NCI-H510A treated with DMSO at 0.1 percent for 48 hours (cell line): ENCODE data around the gene MAPRE2.

ENCODE experiments used
- DNase-seq: peaks from one replicate; lab custom pipeline; 2025; lab: John Stamatoyannopoulos, UW

The MAPRE2 gene

DNA sequence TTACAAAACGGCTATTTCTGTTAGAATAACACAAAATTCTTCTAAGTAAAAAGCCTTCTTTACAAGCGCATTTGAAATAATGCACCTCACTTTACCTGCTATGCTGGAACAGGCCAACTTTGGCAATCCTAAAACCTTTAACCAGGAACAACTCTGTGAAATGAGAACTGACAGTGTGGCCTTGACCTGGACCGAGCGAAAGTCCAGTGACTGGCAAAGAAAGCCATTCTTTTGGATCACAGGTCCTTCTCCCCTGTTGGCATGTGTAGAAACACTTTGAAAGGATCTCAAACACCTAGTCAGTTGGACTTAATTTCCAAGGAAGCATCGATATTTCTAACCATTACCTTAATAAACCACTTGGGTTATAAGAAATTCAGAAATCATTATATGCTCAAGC lies 21.2 kb downstream of the MAPRE2 start:
- DNase-seq = no peak

DNA sequence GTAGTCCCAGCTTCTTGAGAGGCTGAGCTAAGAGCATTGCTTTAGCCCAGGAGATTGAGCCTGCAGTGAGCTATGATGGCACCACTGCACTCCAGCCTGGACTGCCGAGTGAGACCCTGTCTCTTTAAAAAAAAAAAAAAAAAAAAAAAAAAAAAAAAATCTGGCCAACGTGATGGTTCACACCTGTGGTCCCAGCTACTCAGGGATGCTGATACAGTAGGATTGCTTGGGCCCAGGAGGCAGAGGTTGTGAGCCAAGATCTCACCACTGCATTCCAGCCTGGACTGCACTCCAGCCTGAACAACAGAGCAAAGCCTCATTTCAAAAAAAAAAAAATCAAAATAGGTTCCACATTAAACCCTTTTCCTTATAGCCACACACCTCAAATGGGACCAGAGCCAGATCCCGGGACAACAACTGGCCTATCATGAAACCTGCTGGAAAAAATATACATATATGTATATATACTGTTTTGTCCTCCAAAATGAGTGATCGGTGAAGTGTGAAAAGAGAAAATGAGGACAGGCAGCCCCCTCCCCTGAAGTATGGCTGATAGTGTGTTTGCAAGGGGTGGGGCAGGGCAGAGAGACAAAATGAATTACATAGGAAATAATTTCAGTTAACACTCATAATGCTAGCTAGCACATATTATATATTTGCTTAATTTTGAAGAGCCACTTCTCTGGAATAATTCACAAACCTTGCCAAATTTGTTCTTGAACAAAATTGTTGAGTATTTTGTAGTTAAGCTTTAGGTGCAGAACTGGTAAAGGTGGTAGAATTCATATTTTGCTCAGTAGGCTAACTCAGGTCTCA lies 22.9 kb downstream of the MAPRE2 start:
- DNase-seq = no peak

DNA sequence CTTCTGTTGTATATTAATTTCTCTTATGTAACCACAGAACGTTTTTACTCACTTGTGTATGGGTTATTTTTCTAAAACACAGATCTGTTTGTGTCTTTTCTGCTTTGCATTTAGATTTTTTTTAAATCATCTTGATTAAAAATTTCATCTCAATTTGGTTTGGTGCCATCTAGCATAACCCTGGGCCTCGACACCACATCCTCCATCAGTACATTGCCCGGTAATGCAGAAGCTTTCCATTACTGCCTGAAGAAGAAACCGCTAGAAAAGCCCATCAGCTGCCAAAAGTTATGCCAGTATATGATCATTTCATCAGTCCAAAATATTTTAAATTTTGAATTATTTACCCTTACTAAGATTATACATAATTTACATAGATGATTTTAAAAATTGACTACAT lies 26.2 kb downstream of the MAPRE2 start:
- DNase-seq = no peak

DNA sequence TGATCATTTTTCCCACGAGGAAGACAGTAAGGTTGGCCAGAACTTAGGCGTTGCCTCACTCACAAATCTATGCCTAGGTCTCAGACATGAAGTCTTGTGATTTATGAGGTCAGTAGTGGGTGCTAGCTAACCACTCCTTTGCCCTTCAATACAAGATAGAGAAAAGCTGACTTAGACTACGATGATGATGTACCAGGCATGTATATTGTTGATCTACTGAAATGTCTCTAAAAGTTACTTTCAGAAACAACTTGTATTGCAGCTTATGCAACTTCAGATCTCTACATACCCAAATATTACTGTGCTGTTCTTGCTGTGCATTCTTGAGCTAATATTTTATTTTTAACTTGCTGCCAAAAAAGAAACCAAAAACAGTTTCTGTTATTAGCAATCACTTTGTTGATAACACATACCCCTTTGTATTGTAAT lies 30.6 kb downstream of the MAPRE2 start:
- DNase-seq = no peak

DNA sequence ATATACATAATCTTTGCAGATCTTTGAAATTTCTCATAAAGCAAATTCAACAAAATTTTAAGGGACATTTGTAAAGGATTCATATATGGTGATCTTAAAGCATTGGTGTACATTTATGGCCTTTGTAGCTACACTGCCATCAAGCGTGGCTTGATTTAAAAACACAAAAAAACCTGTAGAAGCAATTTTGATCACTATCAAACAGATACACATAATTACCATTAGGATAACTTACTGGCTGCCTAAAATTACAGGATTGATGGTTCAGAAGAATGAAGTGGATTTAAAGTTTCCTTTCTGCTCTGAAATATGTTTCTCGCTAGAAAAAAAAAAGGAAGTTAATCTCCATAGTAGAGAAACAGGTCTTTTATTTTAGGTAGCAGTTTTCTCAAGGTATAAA lies 31.4 kb downstream of the MAPRE2 start:
- no peak for DNase-seq

DNA sequence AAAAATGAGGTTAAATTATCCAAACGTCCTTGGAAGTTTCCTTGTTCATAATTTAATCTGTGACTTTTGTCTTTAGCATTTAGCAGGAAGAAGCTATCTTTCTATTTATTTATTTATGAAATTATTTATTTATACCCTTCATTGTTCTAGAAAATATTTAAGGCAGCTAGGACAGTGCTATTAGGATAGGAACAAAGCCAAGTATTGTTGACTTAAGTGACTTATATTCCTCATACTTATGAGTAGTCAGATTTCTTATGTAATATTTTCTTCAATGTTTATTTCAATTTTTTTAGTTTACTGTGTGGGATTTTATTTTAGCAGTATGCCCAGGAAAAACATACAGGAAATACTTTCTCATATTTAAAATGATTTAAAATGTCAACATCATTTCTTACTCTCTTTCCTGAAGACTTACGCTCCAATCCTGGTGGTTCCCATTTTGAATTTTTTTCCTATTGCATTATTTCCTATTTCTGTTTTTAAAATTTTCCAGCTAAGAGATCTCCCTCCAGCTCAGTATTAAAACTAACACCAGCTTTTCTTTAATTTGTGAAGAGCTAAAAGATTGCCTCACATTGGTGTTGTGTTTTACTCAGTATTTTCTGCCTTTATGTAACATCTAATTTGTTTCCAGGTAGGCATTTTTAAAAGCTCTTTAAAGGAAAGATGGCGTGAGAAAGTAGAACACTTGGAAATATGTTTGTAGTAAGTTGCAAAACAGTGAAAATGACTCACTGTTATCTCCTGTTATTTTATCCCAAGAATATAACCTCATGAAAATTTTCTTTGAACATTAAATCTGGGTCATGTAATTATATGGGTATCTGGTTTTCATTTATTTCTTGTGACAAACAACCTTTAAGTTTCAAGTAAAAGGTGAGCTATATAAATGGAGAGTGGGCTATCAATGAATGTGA lies 32.2 kb downstream of the MAPRE2 start:
- DNase-seq = no peak

DNA sequence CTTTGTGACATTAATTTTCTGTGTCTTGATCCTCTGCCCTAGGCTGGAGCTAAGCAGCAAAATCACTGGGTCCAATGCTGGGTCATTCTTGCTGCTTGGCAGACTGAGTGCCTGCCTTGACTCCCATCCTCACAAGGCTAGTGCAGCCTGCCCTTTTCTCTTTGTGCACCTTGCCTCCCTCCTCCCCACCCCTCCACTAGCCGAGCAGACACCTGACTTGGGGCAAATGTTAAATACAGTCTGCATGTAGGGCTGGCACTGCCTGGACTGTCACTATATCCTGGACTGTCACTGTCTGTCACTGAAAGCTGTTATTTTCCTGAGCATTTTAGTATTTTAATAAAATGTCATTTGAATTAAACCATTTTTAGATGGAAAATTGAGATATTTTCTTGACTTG lies 33.4 kb downstream of the MAPRE2 start:
- DNase-seq = no peak

DNA sequence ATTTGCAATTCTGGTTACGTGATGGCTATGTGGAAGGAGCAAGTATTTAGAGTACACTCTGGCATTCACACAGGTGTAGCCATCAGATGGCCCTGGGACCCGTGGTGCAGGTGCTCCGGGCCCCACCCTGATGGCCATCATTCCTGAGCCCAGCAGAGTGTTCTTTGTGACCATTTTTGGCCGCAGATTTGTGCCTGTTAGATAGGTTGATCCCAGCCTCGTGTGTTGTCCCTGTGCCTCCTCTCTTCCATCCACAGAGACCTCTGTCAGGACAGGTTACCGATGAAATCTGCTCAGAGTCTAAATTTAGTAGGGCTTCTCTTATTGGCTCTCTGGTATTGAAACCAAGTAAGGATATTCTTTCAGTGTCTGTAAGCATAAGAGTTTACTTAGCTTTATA lies 33.9 kb downstream of the MAPRE2 start:
- no peak for DNase-seq

DNA sequence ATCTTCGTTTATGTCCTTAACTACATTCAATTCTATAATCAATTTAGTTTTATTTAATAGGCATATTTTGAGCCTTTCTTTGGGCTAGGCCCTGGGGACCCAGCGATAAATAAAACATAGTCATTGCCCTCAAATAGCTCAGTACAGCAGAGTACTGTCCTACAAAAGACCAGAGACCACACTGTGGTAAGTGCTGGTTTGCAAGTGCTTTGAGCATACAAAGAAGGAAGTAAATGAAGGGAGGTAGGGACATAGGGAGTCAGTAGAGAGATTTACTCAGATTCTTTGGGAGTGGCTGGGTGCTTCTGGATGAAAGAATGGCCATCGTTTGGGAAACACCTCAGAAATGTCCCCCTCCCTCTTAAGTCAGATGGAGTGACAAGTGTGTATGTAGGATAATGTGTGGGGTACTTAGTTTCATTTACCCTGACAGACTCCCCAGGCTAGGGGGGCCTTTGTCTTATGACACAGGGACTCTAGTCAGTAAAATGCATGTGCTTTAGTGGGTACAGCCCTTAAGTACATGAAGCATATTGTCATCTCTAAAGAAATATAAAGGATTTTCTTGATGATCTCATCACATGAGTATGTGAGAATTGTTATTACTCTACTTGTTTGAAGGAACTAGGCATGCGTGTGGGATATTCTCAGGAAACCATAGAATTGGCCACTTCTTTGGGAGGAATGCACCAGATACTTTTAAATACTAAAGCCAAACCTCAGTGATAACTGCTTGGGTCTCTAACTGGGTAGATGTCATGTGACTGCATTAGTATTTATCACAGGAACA lies 35.1 kb downstream of the MAPRE2 start:
- DNase-seq = no peak

DNA sequence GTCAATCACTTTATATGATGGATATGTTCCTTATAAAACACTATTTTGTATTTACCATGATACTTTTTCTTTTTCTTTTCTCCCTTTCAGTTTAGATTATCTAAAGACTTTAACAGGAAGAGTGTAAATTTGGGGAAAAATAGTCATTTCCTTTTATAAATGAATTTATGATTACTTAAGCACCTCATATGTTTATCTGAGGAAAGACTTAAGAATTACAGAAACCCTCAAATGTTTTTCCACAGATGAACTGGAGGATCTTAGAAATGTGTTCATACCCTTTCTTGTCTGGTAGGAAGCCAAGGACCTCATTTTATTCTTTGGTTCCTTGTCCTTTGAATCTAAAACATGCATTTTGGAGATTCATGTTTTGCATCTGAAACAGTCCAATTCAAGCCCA lies 36.7 kb downstream of the MAPRE2 start:
- DNase-seq = no peak

DNA sequence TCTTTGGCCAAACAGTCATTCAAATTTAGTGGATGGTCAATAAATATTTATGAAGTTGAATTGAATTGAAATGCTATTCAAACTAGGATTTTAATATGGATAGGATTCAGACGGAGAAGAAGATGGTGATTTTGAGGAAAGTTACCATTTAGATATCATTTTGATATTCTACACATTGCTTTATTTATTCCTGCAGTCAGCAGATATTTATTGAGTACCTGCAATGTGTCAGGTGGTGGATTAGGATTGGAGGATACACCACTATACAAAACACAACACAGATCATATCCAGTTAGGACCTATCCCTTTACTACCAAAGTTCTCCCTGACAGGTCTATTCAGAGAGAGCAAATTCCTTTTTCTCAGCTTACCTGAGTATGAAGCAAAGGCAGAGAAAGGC lies 38.8 kb downstream of the MAPRE2 start:
- DNase-seq = no peak

DNA sequence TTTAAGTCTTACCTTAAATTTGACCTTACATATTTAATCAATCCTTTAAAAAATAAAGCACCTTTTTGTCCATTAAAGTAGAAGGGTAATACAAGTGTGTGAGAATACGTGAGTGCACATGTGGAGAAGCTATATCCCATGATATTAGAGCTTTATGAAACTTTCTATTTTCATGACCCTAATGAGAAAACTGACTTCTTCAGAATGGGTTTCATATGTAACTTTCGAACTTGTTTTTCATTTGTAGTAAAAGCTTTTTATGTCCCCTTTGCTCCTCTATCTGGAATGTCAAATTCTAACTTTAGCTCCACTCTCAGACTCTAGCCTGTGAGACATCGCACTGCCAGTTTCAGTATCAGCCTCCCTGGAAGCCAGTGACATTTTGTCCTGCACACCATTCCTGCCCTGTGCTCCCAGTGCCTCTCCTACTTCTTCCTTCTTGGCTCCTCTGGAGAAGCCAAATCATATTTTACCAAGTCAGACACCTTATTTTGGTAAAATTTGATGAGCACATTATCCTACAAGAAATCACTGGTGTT lies 42.0 kb downstream of the MAPRE2 start:
- no peak for DNase-seq

DNA sequence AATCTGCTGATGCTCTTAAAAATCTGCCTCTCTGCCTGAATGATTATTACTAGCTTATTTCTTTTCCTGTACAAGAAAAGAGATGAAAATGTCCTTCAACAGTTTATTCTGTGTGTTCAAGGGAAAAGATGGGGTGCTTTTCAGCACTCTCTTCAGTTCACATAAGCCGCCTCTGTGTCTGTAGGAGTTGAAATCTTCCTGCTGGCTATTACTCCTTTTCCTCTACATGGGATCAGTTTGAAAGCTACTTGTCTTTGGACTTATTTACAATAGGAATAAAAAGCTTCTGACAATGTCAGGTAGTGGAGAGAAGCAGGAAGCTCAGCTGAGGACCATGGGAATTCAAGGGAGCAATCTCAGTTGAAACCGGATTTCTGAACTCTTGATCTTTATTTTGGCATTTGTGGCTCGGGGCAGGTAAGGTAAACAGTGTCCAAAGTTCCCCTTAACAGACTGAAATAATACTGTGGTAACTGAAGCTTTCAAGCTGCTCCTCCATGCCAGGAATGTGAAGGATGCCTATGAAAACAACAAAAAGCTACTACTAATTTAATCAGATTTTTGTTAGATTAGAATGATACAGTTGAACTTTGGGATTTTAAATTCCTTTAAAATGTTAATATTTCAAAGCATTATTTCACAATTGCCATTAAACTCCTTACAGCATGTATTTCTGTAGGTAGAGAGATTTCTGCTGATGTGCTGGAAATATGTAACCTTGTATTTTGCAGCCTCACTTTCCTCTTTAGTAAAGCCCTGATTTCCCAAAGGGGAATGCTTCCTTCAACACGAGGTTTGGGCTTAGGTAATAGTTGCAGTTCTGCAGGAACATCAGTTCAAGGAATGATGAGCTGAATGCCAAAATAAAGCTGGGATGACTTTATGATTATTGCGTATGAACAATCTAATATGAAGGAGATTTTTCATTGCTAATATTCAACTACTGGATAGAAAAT lies 43.6 kb downstream of the MAPRE2 start:
- DNase-seq = no peak

DNA sequence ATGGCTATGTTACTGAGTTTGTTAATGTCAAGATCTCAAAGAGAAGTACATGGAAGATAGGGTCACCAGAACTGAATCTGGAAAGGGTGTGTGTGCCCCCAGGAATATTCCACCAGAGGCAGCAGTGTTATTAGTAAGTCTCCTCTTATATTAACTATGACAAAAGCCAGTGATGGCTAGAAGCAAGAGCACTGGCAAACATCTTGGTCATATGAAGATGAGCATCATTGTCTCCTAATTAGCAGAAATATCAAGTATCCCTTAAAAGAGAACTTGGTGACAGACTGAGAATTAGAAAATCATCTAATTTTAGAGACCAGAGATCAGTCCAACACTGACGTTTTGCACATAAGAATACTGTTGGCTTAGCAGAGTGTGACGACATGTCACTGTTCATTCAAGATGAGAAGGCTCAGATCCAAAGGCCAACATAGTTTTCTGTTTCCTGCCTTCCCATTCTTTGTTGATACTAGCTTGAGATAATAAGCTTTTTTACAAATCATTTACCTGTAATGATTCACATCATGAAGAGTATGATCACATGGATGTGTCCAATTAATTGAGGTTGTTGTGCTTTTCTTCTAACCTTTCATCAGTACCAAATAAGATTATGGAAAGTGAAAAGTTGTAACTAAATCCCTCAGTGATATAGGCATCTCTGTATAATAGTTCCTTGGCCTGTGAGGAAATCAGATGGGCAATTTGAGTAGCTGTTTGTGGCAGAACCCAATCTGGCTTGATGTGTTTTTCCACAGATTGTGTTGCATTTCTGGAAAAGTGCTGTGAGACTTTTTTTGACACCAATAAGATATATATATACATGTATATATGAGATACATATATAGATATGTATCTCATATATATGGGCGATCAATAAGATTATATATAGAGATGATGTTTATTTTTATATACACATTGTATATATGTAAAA lies 44.5 kb downstream of the MAPRE2 start:
- no peak for DNase-seq

DNA sequence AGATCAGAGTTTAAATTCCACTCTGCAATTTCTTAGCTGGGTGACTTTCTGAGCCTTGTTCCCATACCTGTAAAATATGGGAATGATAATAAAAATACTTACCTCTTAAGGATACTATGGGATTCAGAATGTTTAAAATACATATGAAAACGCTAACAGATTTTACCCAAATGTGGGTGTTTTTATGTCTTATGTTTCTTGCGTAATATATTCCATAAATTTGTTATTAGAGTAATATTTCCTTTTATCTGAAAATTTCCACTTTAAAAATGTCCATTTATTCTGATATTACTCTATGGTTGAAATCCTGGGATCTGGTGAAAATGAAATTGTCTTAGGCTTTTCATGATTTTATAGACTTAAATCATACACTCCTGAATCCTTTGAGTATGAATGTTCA lies 45.5 kb downstream of the MAPRE2 start:
- DNase-seq = no peak

DNA sequence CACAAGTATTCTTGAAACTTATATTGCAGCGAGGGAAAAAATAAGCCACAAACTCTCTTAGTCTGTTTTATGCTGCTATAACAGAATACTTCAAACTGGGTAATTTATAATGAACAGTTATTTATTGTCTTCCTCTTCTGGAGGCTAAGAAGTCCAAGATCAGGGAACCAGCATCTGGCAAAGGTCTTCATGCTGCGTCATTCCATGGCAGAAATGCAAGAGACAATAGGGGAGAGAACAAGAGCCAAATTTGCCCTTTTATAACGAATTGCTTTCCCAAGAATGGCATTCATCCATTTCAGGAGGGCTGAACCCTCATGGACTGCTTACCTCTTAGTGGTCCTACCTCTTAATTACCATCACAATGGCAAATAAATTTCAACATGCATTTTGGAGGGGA lies 46.5 kb downstream of the MAPRE2 start:
- no peak for DNase-seq

DNA sequence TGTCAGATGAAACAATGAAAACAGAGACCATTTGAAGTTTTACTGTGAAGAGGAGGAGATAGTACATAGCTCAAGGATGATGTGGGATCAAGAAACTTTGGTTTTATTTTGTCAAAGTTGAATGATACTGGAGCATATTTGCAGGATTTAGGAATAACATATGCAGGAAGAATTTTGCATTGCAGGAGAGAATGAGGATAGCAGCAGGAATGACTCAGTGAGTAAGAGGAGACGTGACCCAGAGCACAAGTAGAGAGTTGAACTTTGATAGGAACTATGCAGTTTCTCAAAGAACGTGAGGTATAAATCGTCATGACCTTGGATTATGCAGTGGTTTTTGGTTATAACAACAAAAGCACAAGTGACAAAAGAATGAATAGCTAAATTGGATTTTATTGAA lies 47.7 kb downstream of the MAPRE2 start:
- DNase-seq = no peak

DNA sequence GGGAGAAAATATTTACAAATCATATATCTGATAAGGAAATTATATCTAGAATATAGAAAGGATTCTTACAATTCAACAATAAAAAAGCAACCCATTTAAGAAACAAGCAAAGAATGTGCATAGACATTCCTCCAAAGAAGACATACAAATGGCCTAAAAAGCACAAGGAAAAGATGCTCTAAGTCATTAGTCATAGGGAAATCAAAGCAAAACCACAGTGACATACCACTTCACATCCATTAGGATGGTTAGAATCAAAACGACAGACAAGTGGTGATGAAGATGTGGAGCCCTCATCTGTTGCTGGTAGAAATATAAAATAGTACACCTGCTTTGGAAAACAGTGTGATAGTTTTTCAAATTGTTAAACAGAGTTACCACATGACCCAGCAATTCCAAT lies 48.2 kb downstream of the MAPRE2 start:
- no peak for DNase-seq

DNA sequence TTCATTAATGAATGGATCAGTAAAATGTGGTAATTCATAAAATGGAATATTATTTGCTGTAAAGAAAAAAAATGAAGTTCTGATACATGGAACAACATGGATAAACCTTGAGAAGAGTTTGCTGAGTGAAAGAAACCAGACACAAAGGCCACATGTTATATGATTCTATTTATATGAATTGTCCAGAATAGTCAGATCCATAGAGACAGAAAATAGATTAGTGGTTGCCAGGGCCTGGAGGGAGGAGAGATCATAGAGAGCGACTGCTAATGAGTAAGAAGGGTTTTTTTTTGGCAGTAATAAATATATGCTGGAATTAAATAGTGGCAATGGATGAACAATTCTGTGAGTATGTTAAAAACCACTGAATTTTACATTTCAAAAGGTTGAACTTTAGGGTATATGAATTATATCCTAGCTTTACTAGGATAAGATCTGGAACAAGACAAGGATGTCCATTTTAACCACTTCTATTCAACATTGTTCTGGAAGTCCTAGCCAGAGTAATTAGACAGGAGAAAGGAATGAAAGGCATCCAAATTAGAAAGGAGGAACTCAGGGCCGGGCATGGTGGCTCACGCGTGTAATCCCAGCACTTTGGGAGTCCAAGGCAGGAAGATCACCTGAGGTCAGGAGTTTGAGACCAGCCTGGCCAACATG lies 48.8 kb downstream of the MAPRE2 start:
- DNase-seq = no peak
